Fibroblast of peridontal ligament (primary cell): Measurements from ENCODE around the gene TRIML1.

Source experiments
- DNase-seq: peaks from one replicate; pipeline ENCODE4 v3.0.0-alpha.2; 2010; ENCODE audit errors: extremely low read depth

Gene TRIML1, protein sequence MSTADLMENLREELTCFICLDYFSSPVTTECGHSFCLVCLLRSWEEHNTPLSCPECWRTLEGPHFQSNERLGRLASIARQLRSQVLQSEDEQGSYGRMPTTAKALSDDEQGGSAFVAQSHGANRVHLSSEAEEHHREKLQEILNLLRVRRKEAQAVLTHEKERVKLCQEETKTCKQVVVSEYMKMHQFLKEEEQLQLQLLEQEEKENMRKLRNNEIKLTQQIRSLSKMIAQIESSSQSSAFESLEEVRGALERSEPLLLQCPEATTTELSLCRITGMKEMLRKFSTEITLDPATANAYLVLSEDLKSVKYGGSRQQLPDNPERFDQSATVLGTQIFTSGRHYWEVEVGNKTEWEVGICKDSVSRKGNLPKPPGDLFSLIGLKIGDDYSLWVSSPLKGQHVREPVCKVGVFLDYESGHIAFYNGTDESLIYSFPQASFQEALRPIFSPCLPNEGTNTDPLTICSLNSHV

DNA sequence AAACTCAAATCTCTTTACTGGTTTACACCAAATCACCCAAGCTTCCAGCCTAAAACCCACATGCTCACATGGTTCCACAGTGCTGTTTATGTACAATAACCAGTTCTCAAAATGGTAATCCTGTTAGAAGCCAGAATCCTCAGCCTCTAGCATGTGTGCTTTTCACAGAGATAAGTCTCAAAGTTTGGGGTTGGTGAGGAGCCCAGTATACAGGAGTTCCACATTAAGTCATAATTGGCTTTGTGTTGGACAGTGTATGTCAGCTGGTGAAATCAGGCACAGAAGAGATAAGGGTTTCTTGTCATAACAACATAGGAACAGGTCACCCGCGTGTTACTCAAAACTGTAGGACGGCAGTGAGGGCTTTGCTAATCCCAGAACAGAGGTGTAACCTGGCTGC lies at the start of gene TRIML1:
Gene TRIML1, plus strand, starts transcription at position 301 of the 400 bp plus-strand sequence. CDS start 118 bp downstream, outside the sequence.
- DNase-seq = no peak

DNA sequence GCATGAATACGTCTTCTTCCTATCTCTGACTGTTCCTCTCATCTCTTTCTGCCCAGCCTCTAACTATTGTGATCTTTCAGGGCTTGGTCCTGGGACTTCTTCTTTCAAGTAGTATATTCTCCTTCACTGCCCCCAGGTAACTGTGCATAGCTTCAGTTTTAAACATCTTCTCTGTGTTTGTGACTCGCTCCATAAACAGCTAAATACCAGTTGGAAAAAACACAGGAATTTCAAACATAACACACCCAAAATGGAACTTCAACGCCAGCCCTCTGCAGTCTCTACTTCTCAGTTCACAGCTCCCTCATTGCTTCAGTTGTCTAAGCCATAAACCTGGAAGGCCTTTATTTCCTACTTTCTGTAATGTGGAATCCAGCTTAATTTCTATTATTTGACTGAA lies 46.4 kb upstream of the TRIML1 start:
- DNase-seq = no peak

DNA sequence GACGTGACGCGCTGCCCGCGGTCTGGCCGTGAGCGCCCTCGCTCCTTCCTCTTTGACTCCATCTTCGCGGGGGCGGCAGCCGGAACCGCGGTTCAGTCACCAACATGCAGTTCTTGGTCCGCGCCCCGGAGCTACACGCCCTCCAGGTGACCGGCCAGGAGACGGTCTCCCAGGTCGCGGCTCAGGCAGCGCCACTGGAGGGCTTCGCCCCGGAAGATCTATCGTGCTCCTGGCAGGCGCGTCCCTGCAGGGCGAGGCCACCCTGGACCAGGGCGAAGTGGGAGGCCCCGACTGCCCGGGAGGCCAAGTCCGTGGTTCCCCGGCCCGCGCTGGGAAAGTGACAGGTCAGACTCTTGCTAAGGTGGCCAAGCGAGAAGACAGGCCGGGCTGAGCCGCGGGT lies 32.8 kb upstream of the TRIML1 start:
- no peak for DNase-seq

DNA sequence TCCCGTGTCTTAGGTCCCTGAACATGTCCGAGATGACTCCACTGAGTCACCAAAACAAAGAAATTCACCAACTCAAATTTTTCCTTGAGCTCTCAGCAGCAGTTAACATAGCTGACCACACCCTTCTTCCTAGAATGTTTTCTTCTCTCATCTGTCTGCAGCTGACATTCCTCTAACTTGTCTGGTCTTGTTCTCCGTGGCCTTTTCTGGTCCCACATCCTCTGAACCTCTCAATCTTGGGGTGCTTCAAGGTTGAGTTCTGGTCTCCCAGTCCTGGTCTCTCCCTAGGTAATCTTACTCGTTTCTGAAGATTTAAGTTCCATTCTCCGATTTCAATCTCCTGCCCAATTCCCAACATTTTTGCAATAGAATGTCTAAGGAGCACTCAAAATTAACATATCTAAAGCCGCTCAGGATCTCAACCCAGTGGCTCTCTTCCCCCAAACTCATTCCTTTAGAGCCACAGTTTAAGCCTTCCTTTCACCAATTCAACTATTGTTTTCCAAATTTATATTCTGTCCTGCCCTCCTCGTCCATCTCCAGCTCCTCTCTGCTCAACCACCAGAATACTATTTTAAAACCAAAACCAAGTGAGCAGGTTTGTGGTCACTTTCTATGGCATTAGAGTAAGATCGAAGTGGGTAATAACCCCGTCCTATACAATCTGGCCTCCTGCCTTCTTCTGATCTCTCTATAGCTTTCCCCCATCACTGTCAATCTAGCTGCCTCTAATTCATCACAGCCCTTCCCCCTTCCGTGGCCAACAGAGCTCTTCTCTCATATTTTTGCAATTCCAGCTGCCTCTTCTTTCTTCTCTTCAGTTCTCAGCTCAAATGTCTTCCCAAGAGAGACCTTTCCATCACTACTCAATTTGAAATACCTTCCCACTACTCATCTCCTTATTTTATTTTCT lies 31.1 kb upstream of the TRIML1 start:
- peak; percentile 46 for DNase-seq

DNA sequence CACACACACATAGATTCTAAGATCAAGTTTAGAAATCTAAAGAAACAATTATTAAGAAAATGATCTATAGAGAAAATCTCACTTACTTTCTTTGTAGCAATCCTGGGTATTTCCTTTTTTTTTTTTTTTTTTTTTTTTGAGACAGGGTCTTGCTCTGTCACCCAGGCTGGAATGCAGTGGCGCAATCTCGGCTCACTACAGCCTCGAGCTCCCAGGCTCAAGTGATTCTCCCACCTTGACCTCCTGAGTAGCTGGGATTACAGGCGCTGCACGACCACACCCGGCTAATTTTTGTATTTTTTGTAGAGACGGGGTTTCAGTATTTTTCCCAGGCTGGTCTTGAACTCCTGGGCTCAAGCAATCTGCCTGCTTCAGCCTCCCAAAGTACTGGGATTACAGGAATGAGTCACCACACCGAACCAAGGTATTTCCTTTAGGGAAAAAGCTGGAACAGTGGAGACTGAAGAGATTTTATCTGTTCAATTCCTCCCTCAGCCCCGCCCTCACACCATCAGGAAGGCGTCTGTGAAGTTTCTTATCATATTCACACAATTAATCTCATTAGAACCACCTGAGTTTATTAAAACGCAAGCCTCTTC lies 30.0 kb upstream of the TRIML1 start, which contains the start of gene TRIML2:
Gene TRIML2, minus strand, starts transcription at position 447 of the 599 bp plus-strand sequence. CDS start 4,235 bp downstream, outside the sequence.
- no peak for DNase-seq

DNA sequence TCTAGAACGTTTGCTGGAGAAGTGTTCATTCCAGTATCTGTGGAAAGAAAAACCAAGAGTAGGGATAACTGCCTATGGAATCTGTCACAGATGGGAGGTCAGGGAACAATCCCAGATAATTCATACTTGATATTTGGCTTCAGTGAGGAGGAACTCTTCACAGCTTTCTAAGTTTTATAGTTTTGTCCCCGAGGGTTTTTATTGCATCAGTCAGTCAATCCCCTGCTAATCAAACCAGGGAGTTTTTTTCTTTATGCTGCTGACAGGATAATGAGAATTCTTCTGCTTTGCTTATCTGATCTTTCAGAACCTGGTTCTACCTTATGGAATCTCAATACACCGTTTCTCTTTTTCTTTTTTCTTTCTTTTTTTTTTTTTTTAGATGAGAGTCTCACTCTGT lies 29.2 kb upstream of the TRIML1 start:
- peak; percentile 6 for DNase-seq

DNA sequence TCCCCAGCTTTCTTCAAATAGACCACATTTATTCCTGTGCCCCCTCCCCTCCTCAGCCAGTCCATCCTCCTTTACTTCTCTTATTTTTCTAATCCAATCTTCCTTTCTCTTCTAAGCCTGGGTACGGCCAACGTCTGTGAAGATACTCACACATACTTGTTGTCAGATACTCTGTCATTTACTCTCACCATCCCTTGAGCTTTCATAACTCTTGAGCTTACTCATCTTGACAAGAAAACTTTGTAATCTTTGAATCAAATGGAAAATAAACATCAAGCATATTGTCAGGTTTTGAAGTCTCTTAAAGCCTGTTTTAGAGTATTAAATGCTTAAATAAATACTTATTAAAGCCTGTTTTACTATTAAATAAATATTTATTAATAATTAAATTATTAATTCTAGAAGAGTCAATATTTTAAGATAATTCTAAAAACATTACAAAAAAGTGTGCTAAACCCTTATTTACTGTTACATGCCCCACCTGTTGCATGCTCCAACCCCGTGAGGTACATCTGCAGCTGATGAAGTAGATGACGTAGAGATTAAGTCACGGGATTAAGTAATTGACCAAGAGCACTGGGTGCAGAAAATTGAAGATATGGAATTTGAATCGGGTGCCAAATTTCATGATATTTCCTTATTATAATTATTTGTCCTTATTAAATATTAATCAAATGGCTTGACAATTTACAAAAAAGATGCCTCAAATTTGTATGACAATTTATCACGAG lies 28.3 kb upstream of the TRIML1 start:
- DNase-seq = peak; percentile 25

DNA sequence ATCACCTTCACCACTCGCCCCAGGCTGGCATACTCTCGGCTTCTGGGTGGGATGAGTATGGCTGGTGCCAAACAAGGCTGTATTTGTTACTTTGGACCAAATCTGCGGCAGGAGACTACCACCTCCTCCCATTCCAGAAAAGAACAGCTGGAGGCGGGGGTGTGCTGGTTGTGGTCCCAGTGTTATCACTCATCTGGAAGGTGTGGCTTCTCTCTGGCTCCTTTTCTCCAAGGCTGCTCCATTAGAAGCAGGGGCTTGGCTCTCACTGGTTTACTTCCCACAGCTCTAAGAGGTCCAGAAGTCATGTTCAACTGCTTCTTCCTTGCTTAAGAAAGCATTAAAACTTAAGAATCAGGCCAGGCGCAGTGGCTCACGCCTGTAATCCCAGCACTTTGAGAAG lies 27.3 kb upstream of the TRIML1 start:
- no peak for DNase-seq

DNA sequence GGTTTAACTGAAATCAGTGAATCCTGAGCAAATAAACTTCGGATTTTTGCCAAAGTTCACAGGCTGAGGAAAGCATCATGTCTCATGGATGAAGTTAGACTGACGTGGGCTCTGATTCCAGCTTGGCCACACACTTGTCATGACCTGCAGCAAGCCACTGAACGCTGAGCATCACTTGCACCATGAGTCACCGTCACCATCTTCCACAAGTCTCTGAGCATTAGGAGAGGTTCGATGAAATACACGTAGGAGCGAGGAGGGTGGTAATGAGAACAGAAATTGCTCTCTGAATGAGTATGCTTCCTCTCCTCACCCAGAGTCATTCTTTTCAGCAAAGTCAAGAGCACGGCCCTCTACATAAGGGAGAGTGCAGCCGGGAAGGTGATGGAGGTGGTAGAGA lies 26.1 kb upstream of the TRIML1 start:
- DNase-seq = no peak

DNA sequence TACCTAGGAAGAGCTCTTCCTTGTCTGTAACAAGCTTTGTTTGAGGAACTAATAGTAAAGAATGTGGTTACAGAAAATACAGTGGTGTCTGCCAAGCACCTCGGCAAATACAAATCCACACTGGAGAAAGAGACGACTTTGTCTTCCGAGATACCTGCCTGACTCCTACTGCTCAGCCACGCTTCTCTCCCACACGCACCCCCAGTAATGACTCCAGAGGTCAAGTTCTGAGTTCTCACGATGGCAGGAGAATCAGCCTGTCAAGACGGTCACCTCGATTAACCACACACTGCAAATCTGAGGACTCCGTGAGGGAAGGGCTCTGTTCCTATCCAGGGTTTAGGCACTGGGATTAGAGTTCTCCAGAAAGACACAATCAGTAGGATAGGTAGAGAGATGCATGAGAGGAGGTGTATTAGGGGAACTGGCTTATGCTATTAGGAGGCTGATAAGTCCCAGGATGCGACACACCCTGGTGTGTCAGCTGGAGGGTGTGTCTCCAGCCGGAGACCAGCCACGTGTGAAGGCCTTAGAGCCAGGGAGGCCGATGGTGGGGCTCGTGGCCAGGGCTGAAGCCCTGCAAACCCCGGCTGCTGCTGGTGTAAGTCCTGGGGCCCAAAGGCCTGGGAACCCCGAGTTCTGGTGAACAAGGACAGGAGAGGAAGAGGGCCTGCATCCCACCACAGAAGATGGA lies 21.5 kb upstream of the TRIML1 start:
- no peak for DNase-seq

DNA sequence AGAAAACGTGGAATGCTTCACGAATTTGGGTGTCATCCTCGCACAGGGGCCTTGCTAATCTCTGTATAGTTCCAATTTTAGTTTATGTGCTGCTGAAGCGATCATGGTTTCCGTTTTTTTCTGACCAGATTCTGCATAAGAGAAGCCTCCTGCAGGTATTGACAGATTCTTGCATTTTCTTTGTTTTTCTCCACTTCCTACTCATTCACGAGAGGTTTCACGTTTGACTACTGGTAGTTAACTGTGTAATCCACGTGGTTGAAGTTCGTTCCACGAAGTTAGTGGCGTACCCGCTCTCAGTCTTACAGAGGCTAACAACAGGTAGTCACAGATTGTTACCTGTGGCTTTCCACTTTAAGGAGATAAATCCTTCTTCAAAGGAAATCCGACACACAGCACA lies 17.7 kb upstream of the TRIML1 start:
- DNase-seq = no peak

DNA sequence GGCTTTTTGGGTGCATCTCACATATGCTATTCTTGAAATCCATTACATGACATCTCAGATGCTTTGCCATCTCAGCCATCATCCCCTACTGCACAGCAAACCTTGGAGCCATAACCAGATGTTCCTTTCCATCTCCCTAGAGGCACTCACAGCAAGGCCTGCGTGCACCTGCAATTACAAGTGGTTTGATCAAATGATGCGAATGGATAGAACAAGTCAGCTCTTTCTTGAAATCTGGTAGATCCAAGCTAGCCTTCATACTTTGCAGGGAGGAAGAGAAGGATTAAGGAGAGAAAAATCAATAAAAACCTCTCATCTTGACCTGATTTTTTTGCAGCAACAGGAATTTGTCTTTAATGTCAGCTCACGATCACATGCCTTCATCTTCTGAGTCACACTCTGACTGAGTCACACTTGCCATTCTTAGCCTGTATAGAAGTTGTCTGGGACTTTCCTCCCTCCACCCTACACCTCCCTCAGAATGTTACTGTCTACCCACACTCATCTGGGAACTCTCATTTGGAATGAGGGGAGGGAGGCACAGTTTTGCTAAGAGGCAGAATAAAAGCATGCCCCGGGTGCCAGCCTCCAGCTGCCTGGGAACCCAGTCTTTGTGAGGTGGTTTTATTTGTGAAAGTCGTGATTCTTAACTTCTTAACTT lies 11.9 kb upstream of the TRIML1 start:
- peak; percentile 90 for DNase-seq

DNA sequence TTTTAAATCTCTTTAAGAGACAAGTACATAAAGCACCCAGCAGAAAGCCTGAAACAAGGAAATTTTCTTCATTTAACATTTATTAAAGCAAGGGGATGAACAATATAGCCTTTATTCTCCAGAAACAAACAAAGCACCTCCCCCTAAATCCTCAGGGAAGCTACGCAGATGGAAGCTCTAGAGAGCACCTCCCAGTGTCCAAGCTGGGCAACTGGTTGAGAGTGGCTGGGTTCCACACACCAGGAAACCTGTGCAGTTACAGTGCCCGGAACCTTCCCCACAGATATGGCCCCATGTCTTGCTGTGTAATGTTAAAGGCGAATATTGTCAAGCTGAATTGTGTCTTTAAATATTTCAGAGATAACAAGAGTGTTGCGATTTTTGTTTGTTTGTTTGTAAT lies 8.9 kb upstream of the TRIML1 start:
- DNase-seq = no peak

DNA sequence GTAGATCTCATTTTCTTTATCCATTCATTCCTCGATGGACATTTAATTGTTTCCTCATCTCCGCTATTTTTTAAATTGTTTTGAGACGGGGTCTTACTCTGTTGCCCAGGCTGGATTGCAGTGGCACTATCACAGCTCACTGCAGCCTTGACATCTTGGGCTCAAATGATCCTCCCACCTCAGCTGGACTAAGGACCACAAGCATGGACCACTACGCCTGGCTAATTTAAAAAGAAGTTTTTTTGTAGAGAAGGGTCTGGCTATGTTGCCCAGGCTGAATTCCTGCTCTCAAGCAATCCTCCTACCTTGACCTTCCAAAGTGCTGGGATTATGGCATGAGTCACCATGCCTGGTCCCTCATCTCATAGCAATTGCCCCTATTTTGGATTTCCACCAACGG lies 7.0 kb upstream of the TRIML1 start:
- DNase-seq = no peak

DNA sequence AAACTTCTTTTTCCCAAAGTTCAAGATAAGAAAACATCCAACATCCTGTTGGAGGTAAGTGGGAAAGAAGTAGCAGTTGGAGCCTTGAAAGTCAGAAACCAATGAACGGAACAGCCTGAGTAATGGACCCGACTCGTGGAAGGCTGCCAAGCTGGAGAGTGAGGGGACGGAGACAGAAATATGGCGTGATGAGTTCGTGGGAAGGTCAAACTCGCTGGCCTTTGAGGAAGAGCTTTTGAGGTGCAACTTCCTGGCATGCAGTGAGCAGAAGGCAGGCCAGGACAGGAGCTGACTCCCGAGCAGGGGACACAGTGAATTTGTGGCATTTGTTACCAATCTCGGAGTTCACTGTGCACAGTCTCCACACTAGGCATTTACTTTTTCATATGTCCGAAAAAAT lies 1.0 kb upstream of the TRIML1 start:
- DNase-seq = no peak

DNA sequence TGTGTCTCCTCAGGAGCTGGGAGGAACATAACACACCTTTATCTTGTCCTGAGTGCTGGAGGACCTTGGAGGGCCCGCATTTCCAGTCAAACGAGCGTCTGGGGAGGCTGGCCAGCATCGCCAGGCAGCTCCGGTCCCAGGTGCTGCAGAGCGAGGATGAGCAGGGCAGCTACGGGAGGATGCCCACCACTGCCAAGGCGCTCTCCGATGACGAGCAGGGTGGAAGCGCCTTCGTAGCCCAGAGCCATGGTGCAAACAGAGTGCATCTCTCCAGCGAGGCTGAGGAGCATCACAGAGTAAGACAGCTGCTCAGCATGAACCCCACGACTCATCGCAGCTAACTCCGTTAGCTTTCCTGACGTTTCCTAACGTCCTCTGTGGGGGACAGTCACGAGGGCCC lies 430 bp downstream of the TRIML1 start:
- DNase-seq = no peak

DNA sequence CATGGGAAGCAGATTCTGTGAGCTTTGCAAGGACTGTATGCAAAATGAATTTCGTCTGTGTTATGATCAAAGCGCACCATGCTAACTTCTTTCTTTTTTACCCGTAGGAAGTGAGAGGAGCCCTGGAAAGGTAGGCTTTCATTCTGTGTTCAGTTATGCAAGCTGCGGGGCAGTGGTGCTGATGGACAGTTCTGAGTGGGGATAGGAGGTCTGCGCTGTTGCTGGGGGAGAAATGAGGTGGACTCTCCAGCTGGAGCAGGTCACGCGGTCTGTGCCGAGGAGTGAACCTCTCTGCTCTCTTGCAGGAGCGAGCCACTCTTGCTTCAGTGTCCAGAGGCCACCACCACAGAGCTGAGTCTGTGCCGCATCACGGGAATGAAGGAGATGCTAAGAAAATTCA lies 4.5 kb downstream of the TRIML1 start:
- DNase-seq = no peak

DNA sequence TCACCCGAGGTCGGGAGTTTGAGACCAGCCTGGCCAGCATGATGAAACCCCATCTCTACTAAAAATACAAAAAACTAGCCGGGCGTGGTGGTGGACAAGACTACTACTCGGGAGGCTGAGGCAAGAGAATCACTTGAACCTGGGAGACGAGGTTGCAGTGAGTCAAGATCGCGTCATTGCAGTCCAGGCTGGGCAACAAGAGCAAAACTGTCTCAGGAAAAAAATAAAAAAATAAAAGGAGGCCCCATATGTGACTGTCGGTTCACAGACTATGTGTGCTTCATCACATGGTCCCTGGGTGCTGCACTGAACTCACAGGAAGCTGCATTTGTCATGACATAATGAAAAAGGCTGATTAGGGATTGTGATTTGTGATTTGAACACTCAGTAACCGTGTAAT lies 6.4 kb downstream of the TRIML1 start:
- no peak for DNase-seq

DNA sequence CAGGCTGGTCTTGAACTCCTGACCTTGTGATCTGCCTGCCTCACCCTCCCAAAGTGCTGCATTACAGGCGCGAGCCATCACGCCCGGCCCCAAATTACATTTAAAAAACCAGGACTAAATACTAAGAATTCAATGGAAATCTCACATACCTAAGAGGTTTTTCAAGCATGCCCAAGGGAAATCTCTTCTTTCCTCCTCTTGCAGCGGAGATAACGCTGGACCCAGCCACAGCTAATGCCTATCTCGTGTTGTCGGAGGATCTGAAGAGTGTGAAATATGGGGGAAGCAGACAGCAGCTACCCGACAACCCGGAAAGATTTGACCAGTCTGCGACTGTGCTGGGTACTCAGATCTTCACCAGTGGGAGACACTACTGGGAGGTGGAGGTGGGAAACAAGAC lies 7.4 kb downstream of the TRIML1 start:
- DNase-seq = no peak

DNA sequence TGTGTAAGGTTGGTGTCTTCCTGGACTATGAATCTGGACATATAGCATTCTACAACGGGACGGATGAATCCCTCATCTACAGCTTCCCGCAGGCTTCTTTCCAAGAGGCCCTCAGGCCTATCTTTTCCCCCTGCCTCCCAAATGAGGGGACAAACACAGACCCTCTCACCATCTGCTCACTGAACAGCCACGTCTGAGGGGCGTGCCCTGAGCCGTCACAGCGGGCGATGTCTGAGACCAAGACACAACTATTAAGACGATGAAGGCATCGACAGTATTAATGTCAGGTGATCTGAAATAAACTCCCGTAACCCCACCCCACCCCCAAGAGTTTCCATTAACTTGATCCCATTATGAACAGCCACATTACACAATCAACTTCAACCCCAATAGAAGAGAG lies 7.9 kb downstream of the TRIML1 start:
- DNase-seq = no peak
